ENCODE results near the gene MSI2.

Gene MSI2

DNA sequence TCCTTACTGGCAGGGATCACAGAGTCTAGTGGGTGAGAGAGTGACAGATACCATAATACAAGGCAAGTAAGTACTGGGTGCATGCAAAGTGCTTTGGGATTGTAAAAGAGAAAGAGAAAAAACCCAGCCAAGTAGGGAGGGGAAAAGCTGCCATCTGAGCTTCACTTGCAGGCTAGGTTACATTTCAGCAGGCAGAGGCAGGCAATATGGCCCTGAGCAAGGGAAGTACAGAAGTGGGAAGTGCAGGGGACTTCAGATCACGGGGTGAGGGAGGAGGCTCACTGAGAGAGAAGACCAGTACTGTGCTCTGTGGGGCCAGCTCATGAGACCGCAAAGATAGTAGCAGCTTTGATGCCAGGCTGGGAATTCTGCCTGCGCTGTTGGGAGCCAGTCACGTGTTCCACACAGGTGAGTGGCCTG is 230.6 kb downstream of the MSI2 start:
- no peak overlapping the region for H3K27ac ChIP-seq
- DNase-seq: no peak
- H3K4me3 ChIP-seq (ENCODE audit: low read depth, low read length): no peak overlapping the region
- TF ChIP-seq, protein P1, sequence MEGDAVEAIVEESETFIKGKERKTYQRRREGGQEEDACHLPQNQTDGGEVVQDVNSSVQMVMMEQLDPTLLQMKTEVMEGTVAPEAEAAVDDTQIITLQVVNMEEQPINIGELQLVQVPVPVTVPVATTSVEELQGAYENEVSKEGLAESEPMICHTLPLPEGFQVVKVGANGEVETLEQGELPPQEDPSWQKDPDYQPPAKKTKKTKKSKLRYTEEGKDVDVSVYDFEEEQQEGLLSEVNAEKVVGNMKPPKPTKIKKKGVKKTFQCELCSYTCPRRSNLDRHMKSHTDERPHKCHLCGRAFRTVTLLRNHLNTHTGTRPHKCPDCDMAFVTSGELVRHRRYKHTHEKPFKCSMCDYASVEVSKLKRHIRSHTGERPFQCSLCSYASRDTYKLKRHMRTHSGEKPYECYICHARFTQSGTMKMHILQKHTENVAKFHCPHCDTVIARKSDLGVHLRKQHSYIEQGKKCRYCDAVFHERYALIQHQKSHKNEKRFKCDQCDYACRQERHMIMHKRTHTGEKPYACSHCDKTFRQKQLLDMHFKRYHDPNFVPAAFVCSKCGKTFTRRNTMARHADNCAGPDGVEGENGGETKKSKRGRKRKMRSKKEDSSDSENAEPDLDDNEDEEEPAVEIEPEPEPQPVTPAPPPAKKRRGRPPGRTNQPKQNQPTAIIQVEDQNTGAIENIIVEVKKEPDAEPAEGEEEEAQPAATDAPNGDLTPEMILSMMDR (IDR thresholded peaks at IDR 0.05; ENCODE audit: low read depth, low read length): no peak
- H3K36me3 ChIP-seq: peaks cover 38% of the 10 kb centered on the region
- no peaks in the 10 kb centered on the region for H3K27me3 ChIP-seq (ENCODE audit: insufficient read depth, low read depth, severe bottlenecking)
- no peaks in the 10 kb centered on the region for H3K9me3 ChIP-seq (ENCODE audit: severe bottlenecking)

DNA sequence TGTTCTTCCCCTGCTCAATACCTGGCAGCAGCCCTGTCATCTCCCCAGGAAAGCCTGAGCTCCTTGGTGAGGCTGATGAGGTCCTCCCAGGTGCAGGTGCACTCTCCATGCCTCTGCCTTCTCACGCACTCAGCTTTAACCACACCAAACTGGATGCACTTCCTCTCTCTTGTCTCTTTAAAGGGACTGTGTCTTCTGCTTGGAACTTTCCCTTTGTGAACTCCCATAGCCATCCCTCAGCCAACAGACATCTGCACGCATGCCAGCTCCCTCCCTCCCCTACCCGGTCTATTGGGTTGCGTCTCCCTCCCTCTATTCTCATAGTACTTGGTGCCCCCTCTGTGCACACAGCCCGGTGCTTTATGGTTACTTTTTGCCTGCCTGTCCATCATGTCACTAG is 231.2 kb downstream of the MSI2 start:
- TF ChIP-seq, protein P1 (IDR thresholded peaks at IDR 0.05; ENCODE audit: low read depth, low read length): no peak
- Histone ChIP-seq H3K4me3 (ENCODE audit: low read depth, low read length) (no peak overlapping the region), H3K27me3 (ENCODE audit: insufficient read depth, low read depth, severe bottlenecking) (no peaks in the 10 kb centered on the region), H3K9me3 (ENCODE audit: severe bottlenecking) (no peaks in the 10 kb centered on the region), H3K27ac (no peak overlapping the region), H3K36me3 (peaks cover 34% of the 10 kb centered on the region)
- no peak for DNase-seq

GRCh38 chr17:57488856-57489255 is 232.5 kb downstream of the MSI2 start:
- no peak overlapping the region for H3K27ac ChIP-seq
- TF ChIP-seq, protein P1 (IDR thresholded peaks at IDR 0.05; ENCODE audit: low read depth, low read length): no peak
- no peak for DNase-seq
- H3K4me3 ChIP-seq (ENCODE audit: low read depth, low read length): no peak overlapping the region
- H3K27me3 ChIP-seq (ENCODE audit: insufficient read depth, low read depth, severe bottlenecking): no peaks in the 10 kb centered on the region
- peaks cover 42% of the 10 kb centered on the region for H3K36me3 ChIP-seq
- no peaks in the 10 kb centered on the region for H3K9me3 ChIP-seq (ENCODE audit: severe bottlenecking)

DNA sequence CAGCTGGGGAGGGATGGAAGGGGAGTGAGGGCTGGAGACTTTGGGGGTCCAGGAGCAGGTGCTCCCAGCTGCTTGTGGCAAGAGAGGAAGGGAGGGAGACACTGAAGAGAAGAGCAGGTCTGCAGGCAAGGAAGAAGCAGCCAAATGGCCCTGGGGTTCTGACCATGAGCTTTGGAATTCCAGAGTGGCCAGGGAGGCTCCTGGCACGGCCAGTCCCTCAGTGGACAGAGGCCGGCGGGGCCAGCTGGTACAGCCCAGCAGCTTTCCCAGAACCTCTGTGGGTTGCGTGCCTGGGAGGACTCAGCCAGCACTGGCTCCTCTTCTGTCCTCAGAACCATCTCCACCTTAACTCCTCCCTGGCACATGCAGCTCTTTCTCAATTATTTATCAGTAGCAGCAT is 233.0 kb downstream of the MSI2 start:
- TF ChIP-seq, protein P1 (IDR thresholded peaks at IDR 0.05; ENCODE audit: low read depth, low read length): no peak
- no peak overlapping the region for H3K4me3 ChIP-seq (ENCODE audit: low read depth, low read length)
- peaks cover 45% of the 10 kb centered on the region for H3K36me3 ChIP-seq
- DNase-seq: no peak
- no peaks in the 10 kb centered on the region for H3K27me3 ChIP-seq (ENCODE audit: insufficient read depth, low read depth, severe bottlenecking)
- no peaks in the 10 kb centered on the region for H3K9me3 ChIP-seq (ENCODE audit: severe bottlenecking)
- H3K27ac ChIP-seq: no peak overlapping the region

DNA sequence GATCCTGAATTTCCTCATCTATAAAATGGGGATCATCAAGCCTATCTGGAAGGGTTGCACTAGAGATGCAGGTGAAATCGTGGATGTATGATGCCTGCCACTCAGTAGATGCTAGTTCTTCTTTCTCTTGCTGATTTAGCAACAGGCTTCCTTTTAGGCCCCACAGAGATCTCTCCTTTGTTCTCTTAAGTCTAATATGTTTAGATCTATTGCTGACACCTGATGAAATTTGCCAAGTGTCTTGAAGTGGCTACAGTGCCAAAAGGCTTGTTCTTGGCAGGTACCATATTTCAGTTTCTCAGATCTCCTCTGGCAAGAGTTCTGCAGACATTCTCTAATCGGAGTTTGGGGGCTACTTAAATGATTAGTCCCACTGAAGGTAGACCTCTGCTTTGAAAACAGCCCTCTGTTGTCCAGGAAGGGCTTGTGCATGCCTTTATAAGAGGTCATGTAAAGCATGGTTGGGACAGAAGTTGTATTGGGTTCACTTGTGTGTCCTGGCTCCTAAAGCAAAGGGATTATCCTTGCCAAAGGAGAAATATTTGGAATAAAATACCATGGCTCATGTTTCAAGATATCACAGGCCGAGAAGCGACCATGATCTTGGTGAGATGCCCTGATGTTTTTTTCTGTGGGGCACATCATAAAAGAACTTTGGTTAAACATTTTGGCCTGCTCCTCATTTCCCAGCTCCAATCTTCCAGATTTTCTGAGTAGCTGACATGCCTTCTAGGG is 234.0 kb downstream of the MSI2 start:
- no peak for DNase-seq
- Histone ChIP-seq H3K4me3 (ENCODE audit: low read depth, low read length) (no peak overlapping the region), H3K27ac (peak overlapping the region; percentile 61), H3K9me3 (ENCODE audit: severe bottlenecking) (no peaks in the 10 kb centered on the region), H3K36me3 (peaks cover 41% of the 10 kb centered on the region), H3K27me3 (ENCODE audit: insufficient read depth, low read depth, severe bottlenecking) (no peaks in the 10 kb centered on the region)
- TF ChIP-seq, protein P1 (IDR thresholded peaks at IDR 0.05; ENCODE audit: low read depth, low read length): no peak

GRCh38 chr17:57490890-57491289 is 234.6 kb downstream of the MSI2 start:
- no peaks in the 10 kb centered on the region for H3K27me3 ChIP-seq (ENCODE audit: insufficient read depth, low read depth, severe bottlenecking)
- peak overlapping the region; percentile 61 for H3K27ac ChIP-seq
- peaks cover 45% of the 10 kb centered on the region for H3K36me3 ChIP-seq
- no peaks in the 10 kb centered on the region for H3K9me3 ChIP-seq (ENCODE audit: severe bottlenecking)
- DNase-seq: peak; percentile 91
- no peak overlapping the region for H3K4me3 ChIP-seq (ENCODE audit: low read depth, low read length)
- TF ChIP-seq, protein P1 (IDR thresholded peaks at IDR 0.05; ENCODE audit: low read depth, low read length): peak; percentile 70
